HepG2 (cell line): ENCODE measurements around the gene EPX. TPM values are rescaled to one million over a fixed set of nuclear protein-coding genes. Genes with fewer than 3 reads are reported as not detected.
A peak's percentile ranks its signal among the peaks of the same experiment; 100 is the strongest.

ENCODE experiments used
- ATAC-seq: fragments of 200-7000 bp; cut with Tn5 transposase; 3 replicates; pipeline ENCODE4 v1.9.1; 2020; ENCODE audit warnings: mild to moderate bottlenecking, moderate library complexity
- BruUV-seq: library from RNA; stranded (reverse); fragments of 400-500 nt; replicated peaks from 2 replicates; lab custom pipeline; 2021; lab: Mats Ljungman, UMichigan
- CTCF ChIA-PET: fragments of 300-600 bp; formaldehyde crosslinking; extraction: SDS; loops from one replicate; lab custom pipeline; 2021; ENCODE audit warnings: low total read pairs, inconsistent platforms, low intra/inter-chr PET ratio; lab: Yijun Ruan, JAX
- POLR2A ChIA-PET: fragments of 350-600 bp; sonication (Branson Sonifier 250); formaldehyde crosslinking; loops from one replicate; lab custom pipeline; 2020; ENCODE audit warnings: antibody characterized with exemption, inconsistent platforms; lab: Yijun Ruan, JAX
- DNase-seq: peaks from one replicate; pipeline ENCODE4 v3.0.0-alpha.2; 2015; ENCODE audit warnings: low spot score
- FAIRE-seq: peaks from 3 replicates; lab custom pipeline; 2011; peaks lifted over from hg19 to GRCh38; lab: Jason Lieb, UNC
- H2AFZ ChIP-seq: one replicate; pipeline ENCODE4 v1.6.1; 2011; ENCODE audit warnings: low read length, inconsistent platforms
- H3K27ac ChIP-seq: fragments of 300-600 bp; 3 replicates; pipeline ENCODE4 v1.8.0; 2011; ENCODE audit warnings: mixed run types, mild to moderate bottlenecking, mixed read lengths, low read length, inconsistent platforms; ENCODE audit not compliant: insufficient read depth; ENCODE audit errors: extremely low read length
- H3K27me3 ChIP-seq, 2 experiments: fragments of 200-600 bp in 1 of 2; 2 replicates in 1 of 2; 3 replicates in 1 of 2; pipeline versions ENCODE4 v1.6.0 to v1.8.0; 2011; ENCODE audit warnings: low read length in 2 of 2, mild to moderate bottlenecking in 2 of 2, moderate library complexity in 2 of 2, inconsistent platforms in 1 of 2; ENCODE audit not compliant: insufficient read depth in 2 of 2, control insufficient read depth in 1 of 2
- H3K36me3 ChIP-seq, 2 experiments: fragments of 200-600 bp in 1 of 2; replicated peaks in 1 of 2; 2 replicates in 1 of 2; 3 replicates in 1 of 2; pipeline versions ENCODE4 v1.5.1 to v1.8.0; 2011; ENCODE audit warnings: low read length in 2 of 2, inconsistent platforms in 1 of 2; ENCODE audit not compliant: insufficient read depth in 2 of 2, control insufficient read depth in 1 of 2
- H3K4me1 ChIP-seq: 2 replicates; pipeline ENCODE4 v1.5.1; 2012; ENCODE audit warnings: low read length, inconsistent platforms; ENCODE audit not compliant: insufficient read depth
- H3K4me2 ChIP-seq: 2 replicates; pipeline ENCODE4 v1.6.0; 2011; ENCODE audit warnings: low read depth, low read length, inconsistent platforms
- H3K4me3 ChIP-seq, 3 experiments: fragments of 200-600 bp in 1 of 3; sonication (generic), shearing (Covaris generic) in 1 of 3; replicated peaks in 1 of 3; 2 replicates each; pipeline ENCODE4 v1.5.1; 2011 to 2016; ENCODE audit warnings: low read length in 3 of 3, inconsistent platforms in 2 of 3, low read depth in 2 of 3, mild to moderate bottlenecking in 2 of 3, control low read depth in 1 of 3, mixed read lengths in 1 of 3; ENCODE audit not compliant: insufficient read depth in 1 of 3
- H3K79me2 ChIP-seq: one replicate; pipeline ENCODE4 v1.6.1; 2011; ENCODE audit warnings: low read length, inconsistent platforms; ENCODE audit not compliant: insufficient read depth
- H3K9ac ChIP-seq: 2 replicates; pipeline ENCODE4 v1.6.0; 2011; ENCODE audit warnings: mild to moderate bottlenecking, low read depth, low read length, inconsistent platforms; ENCODE audit not compliant: insufficient read depth
- H3K9me3 ChIP-seq: 2 replicates; pipeline ENCODE4 v1.5.1; 2012; ENCODE audit warnings: mild to moderate bottlenecking, low read length
- H4K20me1 ChIP-seq: 2 replicates; pipeline ENCODE4 v1.6.0; 2011; ENCODE audit warnings: inconsistent platforms, mild to moderate bottlenecking, low read length, moderate library complexity; ENCODE audit not compliant: insufficient read depth
- MLLT10 ChIP-seq: sonication (generic); formaldehyde crosslinking; IDR thresholded peaks from 2 replicates; pipeline ENCODE4 v1.4.0; 2020; ENCODE audit warnings: missing genetic modification reagents
- NBN ChIP-seq: fragments of 450-650 bp; conservative IDR thresholded peaks from 2 replicates; pipeline ENCODE4 v1.6.1; 2017
- NR2F6 ChIP-seq, 2 experiments: IDR thresholded peaks; 2 replicates each; pipeline ENCODE4 v1.6.1; 2016; ENCODE audit warnings: antibody characterized with exemption in 1 of 2, mild to moderate bottlenecking in 1 of 2
- STAG1 ChIP-seq: sonication (generic); formaldehyde crosslinking; IDR thresholded peaks from 2 replicates; pipeline ENCODE4 v1.4.0; 2020; ENCODE audit warnings: missing genetic modification reagents
- ZFP37 ChIP-seq: sonication (generic); formaldehyde crosslinking; IDR thresholded peaks from 2 replicates; pipeline ENCODE4 v1.4.0; 2020; ENCODE audit warnings: missing genetic modification reagents, borderline replicate concordance
- ZNF225 ChIP-seq: sonication (generic); formaldehyde crosslinking; IDR thresholded peaks from 2 replicates; pipeline ENCODE4 v1.4.0; 2020; ENCODE audit warnings: mild to moderate bottlenecking, missing genetic modification reagents
- WGBS: methylation state at CpG from one replicate; pipeline ENCODE4 v1.1.6; 2017; ENCODE audit warnings: low lambda C conversion rate; 5-methylcytosine and 5-hydroxymethylcytosine counted together
- in situ Hi-C: cut with HindIII; loops from 2 replicates; pipeline ENCODE4 v1.10.0; 2017; ENCODE audit warnings: low pct_unique_long_range_greater_than_20kb; ENCODE audit not compliant: extremely low pct_ligation_motif_present
- intact Hi-C: fragments of 100-400 bp; cut with micrococcal nuclease; formaldehyde crosslinking; loops from one replicate; pipeline ENCODE4 v1.10.0; 2022; ENCODE audit not compliant: unreplicated experiment
- polyA plus RNA-seq, 8 experiments: library from polyadenylated mRNA; depleted of rRNA in 3 of 8; stranded (reverse) in 7 of 8; unstranded in 1 of 8; fragments of >200 nt; fragmentation: Illumina TruSeq in 4 of 8; extraction: Trizol in 4 of 8; gene quantifications; 2 replicates each; pipeline versions ENCODE4 v1.2.1 to v1.2.3, GENCODE V29; 2011 to 2016; ENCODE audit warnings: low read depth in 4 of 8, missing spikeins in 1 of 8, mixed read lengths in 1 of 8; ENCODE audit not compliant: insufficient read depth in 1 of 8
- total RNA-seq, 5 experiments: library from RNA; depleted of rRNA; stranded (reverse); fragments of >200 nt; fragmentation: Illumina TruSeq; extraction: Trizol; gene quantifications; 2 replicates each; pipeline ENCODE4 v1.2.3, GENCODE V29; 2016; ENCODE audit warnings: low read depth in 1 of 5
- TF ChIP-seq, protein P1 (sequence below): sonication (generic); formaldehyde crosslinking; IDR thresholded peaks from 2 replicates; pipeline ENCODE4 v1.5.0; 2020; ENCODE audit warnings: mild to moderate bottlenecking, missing genetic modification reagents, borderline replicate concordance
- TF ChIP-seq, protein P2 (sequence below): sonication (generic); formaldehyde crosslinking; IDR thresholded peaks from 2 replicates; pipeline ENCODE4 v1.5.0; 2020; ENCODE audit warnings: mild to moderate bottlenecking, missing genetic modification reagents, moderate library complexity
- TF ChIP-seq, protein P3 (sequence below): sonication (generic); formaldehyde crosslinking; IDR thresholded peaks from 2 replicates; pipeline ENCODE4 v1.4.0; 2020; ENCODE audit warnings: missing genetic modification reagents

The EPX gene
- total and polyA plus RNA-seq, 2 of the 13 experiments (the other 11 are each of a cell fraction or from before 2014, with no cell fraction given): not detected

DNA sequence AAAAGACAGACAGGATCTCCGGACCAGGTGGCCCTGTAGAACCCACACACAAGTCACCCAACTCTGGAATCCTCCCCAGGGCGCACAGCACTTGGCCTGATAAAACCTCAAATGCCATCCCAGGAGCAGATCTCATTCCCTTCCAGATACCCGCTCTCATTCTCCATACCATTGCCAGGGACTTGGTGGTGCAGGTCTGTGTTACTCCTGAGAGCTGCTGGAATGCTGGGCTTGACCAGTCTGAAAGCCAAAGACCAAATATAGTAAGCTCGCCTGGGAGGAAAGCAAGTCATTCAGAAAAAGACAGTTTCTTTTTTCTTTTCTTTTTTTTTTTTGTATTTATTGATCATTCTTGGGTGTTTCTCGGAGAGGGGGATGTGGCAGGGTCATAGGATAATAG lies 15.8 kb downstream of the EPX start (continued):
- TF ChIP-seq, protein P1, sequence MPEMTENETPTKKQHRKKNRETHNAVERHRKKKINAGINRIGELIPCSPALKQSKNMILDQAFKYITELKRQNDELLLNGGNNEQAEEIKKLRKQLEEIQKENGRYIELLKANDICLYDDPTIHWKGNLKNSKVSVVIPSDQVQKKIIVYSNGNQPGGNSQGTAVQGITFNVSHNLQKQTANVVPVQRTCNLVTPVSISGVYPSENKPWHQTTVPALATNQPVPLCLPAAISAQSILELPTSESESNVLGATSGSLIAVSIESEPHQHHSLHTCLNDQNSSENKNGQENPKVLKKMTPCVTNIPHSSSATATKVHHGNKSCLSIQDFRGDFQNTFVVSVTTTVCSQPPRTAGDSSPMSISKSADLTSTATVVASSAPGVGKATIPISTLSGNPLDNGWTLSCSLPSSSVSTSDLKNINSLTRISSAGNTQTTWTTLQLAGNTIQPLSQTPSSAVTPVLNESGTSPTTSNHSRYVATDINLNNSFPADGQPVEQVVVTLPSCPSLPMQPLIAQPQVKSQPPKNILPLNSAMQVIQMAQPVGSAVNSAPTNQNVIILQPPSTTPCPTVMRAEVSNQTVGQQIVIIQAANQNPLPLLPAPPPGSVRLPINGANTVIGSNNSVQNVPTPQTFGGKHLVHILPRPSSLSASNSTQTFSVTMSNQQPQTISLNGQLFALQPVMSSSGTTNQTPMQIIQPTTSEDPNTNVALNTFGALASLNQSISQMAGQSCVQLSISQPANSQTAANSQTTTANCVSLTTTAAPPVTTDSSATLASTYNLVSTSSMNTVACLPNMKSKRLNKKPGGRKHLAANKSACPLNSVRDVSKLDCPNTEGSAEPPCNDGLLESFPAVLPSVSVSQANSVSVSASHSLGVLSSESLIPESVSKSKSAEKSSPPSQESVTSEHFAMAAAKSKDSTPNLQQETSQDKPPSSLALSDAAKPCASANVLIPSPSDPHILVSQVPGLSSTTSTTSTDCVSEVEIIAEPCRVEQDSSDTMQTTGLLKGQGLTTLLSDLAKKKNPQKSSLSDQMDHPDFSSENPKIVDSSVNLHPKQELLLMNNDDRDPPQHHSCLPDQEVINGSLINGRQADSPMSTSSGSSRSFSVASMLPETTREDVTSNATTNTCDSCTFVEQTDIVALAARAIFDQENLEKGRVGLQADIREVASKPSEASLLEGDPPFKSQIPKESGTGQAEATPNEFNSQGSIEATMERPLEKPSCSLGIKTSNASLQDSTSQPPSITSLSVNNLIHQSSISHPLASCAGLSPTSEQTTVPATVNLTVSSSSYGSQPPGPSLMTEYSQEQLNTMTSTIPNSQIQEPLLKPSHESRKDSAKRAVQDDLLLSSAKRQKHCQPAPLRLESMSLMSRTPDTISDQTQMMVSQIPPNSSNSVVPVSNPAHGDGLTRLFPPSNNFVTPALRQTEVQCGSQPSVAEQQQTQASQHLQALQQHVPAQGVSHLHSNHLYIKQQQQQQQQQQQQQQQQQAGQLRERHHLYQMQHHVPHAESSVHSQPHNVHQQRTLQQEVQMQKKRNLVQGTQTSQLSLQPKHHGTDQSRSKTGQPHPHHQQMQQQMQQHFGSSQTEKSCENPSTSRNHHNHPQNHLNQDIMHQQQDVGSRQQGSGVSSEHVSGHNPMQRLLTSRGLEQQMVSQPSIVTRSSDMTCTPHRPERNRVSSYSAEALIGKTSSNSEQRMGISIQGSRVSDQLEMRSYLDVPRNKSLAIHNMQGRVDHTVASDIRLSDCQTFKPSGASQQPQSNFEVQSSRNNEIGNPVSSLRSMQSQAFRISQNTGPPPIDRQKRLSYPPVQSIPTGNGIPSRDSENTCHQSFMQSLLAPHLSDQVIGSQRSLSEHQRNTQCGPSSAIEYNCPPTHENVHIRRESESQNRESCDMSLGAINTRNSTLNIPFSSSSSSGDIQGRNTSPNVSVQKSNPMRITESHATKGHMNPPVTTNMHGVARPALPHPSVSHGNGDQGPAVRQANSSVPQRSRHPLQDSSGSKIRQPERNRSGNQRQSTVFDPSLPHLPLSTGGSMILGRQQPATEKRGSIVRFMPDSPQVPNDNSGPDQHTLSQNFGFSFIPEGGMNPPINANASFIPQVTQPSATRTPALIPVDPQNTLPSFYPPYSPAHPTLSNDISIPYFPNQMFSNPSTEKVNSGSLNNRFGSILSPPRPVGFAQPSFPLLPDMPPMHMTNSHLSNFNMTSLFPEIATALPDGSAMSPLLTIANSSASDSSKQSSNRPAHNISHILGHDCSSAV (CRISPR knock-in tag): no peak
- TF ChIP-seq MLLT10 (CRISPR knock-in tag) (no peak), ZFP37 (no peak), NBN (no peak)

DNA sequence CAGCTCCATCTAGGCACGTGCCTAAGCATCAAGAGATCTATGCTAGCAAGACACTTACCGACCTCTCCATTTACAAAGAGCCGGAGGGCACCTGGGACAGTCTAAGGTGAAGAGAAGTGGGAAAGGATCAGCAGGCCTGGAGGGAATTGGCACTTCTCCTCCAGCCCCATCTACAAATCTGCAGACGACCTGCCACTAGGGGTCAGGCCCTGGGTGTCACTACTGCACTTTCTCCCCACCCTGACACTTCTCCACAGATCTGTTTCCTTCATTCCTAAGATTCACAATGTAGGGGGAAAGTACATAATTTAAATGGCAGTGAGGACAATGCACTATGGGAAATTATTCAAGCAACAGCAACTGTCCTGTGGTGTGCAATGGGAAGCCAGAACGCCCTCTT lies 18.4 kb downstream of the EPX start:
- peaks cover 18 to 59% of the 10 kb centered on the region in 2 experiments for H3K36me3 ChIP-seq
- DNase-seq (no peak), FAIRE-seq (peak; percentile 66), ATAC-seq (peak; percentile 59)
- no TSS peak for BruUV-seq
- ChIA-PET POLR2A (no interaction called here), CTCF (no interaction called here)
- H2AFZ ChIP-seq: no peak overlapping the region
- no peaks in the 10 kb centered on the region for H3K27me3 ChIP-seq
- H3K79me2 ChIP-seq: no peaks in the 10 kb centered on the region
- intact Hi-C loops: no loop called here
- TF ChIP-seq NR2F6 (IDR thresholded peaks at IDR 0.05) (no peak), NR2F6 (CRISPR knock-in tag; IDR thresholded peaks at IDR 0.05) (no peak), ZNF225 (CRISPR knock-in tag) (no peak), STAG1 (CRISPR knock-in tag) (peak; percentile 12; the same call in 1 of the 2 replicates)
- TF ChIP-seq, protein P2, sequence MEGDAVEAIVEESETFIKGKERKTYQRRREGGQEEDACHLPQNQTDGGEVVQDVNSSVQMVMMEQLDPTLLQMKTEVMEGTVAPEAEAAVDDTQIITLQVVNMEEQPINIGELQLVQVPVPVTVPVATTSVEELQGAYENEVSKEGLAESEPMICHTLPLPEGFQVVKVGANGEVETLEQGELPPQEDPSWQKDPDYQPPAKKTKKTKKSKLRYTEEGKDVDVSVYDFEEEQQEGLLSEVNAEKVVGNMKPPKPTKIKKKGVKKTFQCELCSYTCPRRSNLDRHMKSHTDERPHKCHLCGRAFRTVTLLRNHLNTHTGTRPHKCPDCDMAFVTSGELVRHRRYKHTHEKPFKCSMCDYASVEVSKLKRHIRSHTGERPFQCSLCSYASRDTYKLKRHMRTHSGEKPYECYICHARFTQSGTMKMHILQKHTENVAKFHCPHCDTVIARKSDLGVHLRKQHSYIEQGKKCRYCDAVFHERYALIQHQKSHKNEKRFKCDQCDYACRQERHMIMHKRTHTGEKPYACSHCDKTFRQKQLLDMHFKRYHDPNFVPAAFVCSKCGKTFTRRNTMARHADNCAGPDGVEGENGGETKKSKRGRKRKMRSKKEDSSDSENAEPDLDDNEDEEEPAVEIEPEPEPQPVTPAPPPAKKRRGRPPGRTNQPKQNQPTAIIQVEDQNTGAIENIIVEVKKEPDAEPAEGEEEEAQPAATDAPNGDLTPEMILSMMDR (CRISPR knock-in tag): 0 out of 2 replicates have a peak, but pooled peaks have one; percentile 15
- TF ChIP-seq, protein P3, sequence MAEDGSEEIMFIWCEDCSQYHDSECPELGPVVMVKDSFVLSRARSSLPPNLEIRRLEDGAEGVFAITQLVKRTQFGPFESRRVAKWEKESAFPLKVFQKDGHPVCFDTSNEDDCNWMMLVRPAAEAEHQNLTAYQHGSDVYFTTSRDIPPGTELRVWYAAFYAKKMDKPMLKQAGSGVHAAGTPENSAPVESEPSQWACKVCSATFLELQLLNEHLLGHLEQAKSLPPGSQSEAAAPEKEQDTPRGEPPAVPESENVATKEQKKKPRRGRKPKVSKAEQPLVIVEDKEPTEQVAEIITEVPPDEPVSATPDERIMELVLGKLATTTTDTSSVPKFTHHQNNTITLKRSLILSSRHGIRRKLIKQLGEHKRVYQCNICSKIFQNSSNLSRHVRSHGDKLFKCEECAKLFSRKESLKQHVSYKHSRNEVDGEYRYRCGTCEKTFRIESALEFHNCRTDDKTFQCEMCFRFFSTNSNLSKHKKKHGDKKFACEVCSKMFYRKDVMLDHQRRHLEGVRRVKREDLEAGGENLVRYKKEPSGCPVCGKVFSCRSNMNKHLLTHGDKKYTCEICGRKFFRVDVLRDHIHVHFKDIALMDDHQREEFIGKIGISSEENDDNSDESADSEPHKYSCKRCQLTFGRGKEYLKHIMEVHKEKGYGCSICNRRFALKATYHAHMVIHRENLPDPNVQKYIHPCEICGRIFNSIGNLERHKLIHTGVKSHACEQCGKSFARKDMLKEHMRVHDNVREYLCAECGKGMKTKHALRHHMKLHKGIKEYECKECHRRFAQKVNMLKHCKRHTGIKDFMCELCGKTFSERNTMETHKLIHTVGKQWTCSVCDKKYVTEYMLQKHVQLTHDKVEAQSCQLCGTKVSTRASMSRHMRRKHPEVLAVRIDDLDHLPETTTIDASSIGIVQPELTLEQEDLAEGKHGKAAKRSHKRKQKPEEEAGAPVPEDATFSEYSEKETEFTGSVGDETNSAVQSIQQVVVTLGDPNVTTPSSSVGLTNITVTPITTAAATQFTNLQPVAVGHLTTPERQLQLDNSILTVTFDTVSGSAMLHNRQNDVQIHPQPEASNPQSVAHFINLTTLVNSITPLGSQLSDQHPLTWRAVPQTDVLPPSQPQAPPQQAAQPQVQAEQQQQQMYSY (CRISPR knock-in tag): no peak
- no peaks in the 10 kb centered on the region for H3K9me3 ChIP-seq
- WGBS: 87% methylated on average over 5 of the region's 5 CpGs
- H3K9ac ChIP-seq: no peak overlapping the region
- H3K4me2 ChIP-seq: no peak overlapping the region
- no peaks in the 10 kb centered on the region for H4K20me1 ChIP-seq
- no peaks in the 10 kb centered on the region for H3K4me1 ChIP-seq
- in situ Hi-C loops: no loop called here
- no peak overlapping the region for H3K4me3 ChIP-seq
- no peak overlapping the region for H3K27ac ChIP-seq
